Activated T-helper 1 cell treated with anti-CD3 and anti-CD28 coated beads, Interleukin-12 subunit alpha, Interleukin-12 subunit beta, Interleukin-2, Interleukin-4 antibody, amounts not matched to agents 30 ng/mL and 10 ng/mL and 1 ng/mL, durations not matched to agents 14 hours and 24 hours and 36 hours (primary cell): ENCODE measurements around the gene TLE3. TPM values are rescaled to one million over a fixed set of nuclear protein-coding genes. Genes with fewer than 3 reads are reported as not detected.
A peak's percentile ranks its signal among the peaks of the same experiment; 100 is the strongest.

ENCODE experiments used
- DNase-seq: peaks from one replicate; pipeline ENCODE4 v3.0.0; 2021; ENCODE audit warnings: low spot score
- H3K27ac Mint-ChIP-seq: one replicate; pipeline ENCODE4 v1.8.0; 2021; ENCODE audit warnings: mild to moderate bottlenecking, mixed read lengths
- H3K27me3 Mint-ChIP-seq: one replicate; pipeline ENCODE4 v1.8.0; 2022; ENCODE audit warnings: mild to moderate bottlenecking, moderate library complexity, mixed read lengths; ENCODE audit not compliant: insufficient read depth
- H3K36me3 Mint-ChIP-seq: one replicate; pipeline ENCODE4 v1.8.0; 2021; ENCODE audit warnings: low read depth, mixed read lengths
- H3K4me1 Mint-ChIP-seq: one replicate; pipeline ENCODE4 v1.8.0; 2021; ENCODE audit warnings: low read depth, mixed read lengths
- H3K4me3 Mint-ChIP-seq: one replicate; pipeline ENCODE4 v1.8.0; 2021; ENCODE audit warnings: mild to moderate bottlenecking, moderate library complexity, mixed read lengths
- H3K9me3 Mint-ChIP-seq: one replicate; pipeline ENCODE4 v1.8.0; 2021; ENCODE audit warnings: mixed read lengths
- intact Hi-C: fragments of 100-400 bp; cut with micrococcal nuclease; formaldehyde crosslinking; loops from one replicate; pipeline ENCODE4 v1.15.1; 2024
- total RNA-seq: library from RNA; stranded (reverse); gene quantifications from 2 replicates; pipeline ENCODE4 v1.2.3, GENCODE V29; 2022

The TLE3 gene
- total RNA-seq, 1 donor from 2014 or later, result 126 TPM

- Mint-ChIP-seq H3K9me3 (no peaks in the 10 kb centered on the region), H3K4me1 (no peaks in the 10 kb centered on the region), H3K36me3 (no peaks in the 10 kb centered on the region), H3K27me3 (peaks cover 19% of the 10 kb centered on the region), H3K4me3 (no peak overlapping the region), H3K27ac (no peak overlapping the region)
- intact Hi-C loops, result no loop called here
- DNase-seq, result no peak
These were observed 68.4 kb downstream of the TLE3 start for GRCh38 chr15:70029297-70029701.

- intact Hi-C loops, result no loop called here
These were observed 70.2 kb downstream of the TLE3 start for GRCh38 chr15:70027518-70027917.

GRCh38 chr15:70026991-70027390 lies 70.7 kb downstream of the TLE3 start:
- Mint-ChIP-seq H3K4me1 (peaks cover 19% of the 10 kb centered on the region), H3K27ac (no peak overlapping the region), H3K36me3 (peaks cover 1% of the 10 kb centered on the region)

More at GRCh38 chr15:70027518-70027917, 70.2 kb downstream of the TLE3 start:
- H3K36me3 Mint-ChIP-seq, result peaks cover 1% of the 10 kb centered on the region
- H3K27me3 Mint-ChIP-seq, result peaks cover 24% of the 10 kb centered on the region
- peaks cover 17% of the 10 kb centered on the region for H3K4me1 Mint-ChIP-seq
- peaks cover 3% of the 10 kb centered on the region for H3K9me3 Mint-ChIP-seq
- no peak overlapping the region for H3K4me3 Mint-ChIP-seq
- no peak overlapping the region for H3K27ac Mint-ChIP-seq
- no peak for DNase-seq

GRCh38 chr15:70025413-70026296 lies 72.1 kb downstream of the TLE3 start:
- H3K9me3 Mint-ChIP-seq, result peaks cover 3% of the 10 kb centered on the region
- DNase-seq, result no peak
- H3K4me3 Mint-ChIP-seq, result no peak overlapping the region
- H3K27me3 Mint-ChIP-seq, result peaks cover 23% of the 10 kb centered on the region
- no peak overlapping the region for H3K27ac Mint-ChIP-seq
- H3K36me3 Mint-ChIP-seq, result peaks cover 1% of the 10 kb centered on the region
- H3K4me1 Mint-ChIP-seq, result peaks cover 19% of the 10 kb centered on the region
- intact Hi-C loops, result no loop called here

More at GRCh38 chr15:70026991-70027390, 70.7 kb downstream of the TLE3 start:
- Mint-ChIP-seq H3K4me3 (no peak overlapping the region), H3K27me3 (peaks cover 24% of the 10 kb centered on the region), H3K9me3 (peaks cover 3% of the 10 kb centered on the region)
- no peak for DNase-seq
- intact Hi-C loops, result no loop called here

GRCh38 chr15:70024521-70024920 lies 73.2 kb downstream of the TLE3 start:
- Mint-ChIP-seq H3K4me1 (peaks cover 19% of the 10 kb centered on the region), H3K27me3 (peaks cover 18% of the 10 kb centered on the region), H3K27ac (no peak overlapping the region), H3K36me3 (peaks cover 1% of the 10 kb centered on the region), H3K4me3 (no peak overlapping the region), H3K9me3 (peaks cover 3% of the 10 kb centered on the region)
- intact Hi-C loops, result loop anchor here (5.0 kb wide), 1 partner anchor 297 kb away; no protein-coding TSS in a partner anchor
- no peak for DNase-seq

- Mint-ChIP-seq H3K27ac (no peak overlapping the region), H3K4me3 (no peak overlapping the region), H3K36me3 (peaks cover 1% of the 10 kb centered on the region), H3K4me1 (peaks cover 19% of the 10 kb centered on the region), H3K27me3 (peaks cover 18% of the 10 kb centered on the region), H3K9me3 (peaks cover 3% of the 10 kb centered on the region)
- intact Hi-C loops, result loop anchor here (1.0 to 5.0 kb wide), 3 partner anchors 75 to 297 kb away; no protein-coding TSS in a partner anchor
- no peak for DNase-seq
These were observed 73.8 kb downstream of the TLE3 start for GRCh38 chr15:70023769-70024491.

GRCh38 chr15:70023064-70023768 lies 74.5 kb downstream of the TLE3 start:
- DNase-seq, result peak; percentile 64
- intact Hi-C loops, result loop anchor here (1.0 to 5.0 kb wide), 3 partner anchors 76 to 296 kb away; no protein-coding TSS in a partner anchor
- Mint-ChIP-seq H3K4me1 (peaks cover 19% of the 10 kb centered on the region), H3K4me3 (peak overlapping the region; percentile 65), H3K9me3 (peaks cover 3% of the 10 kb centered on the region), H3K27ac (peak overlapping the region; percentile 86), H3K36me3 (peaks cover 1% of the 10 kb centered on the region), H3K27me3 (peaks cover 21% of the 10 kb centered on the region)

GRCh38 chr15:70020229-70020628 lies 77.5 kb downstream of the TLE3 start:
- no peak for DNase-seq
- Mint-ChIP-seq H3K4me3 (no peak overlapping the region), H3K9me3 (peaks cover 3% of the 10 kb centered on the region), H3K27ac (no peak overlapping the region), H3K27me3 (peaks cover 24% of the 10 kb centered on the region), H3K4me1 (peaks cover 30% of the 10 kb centered on the region), H3K36me3 (peaks cover 1% of the 10 kb centered on the region)
- intact Hi-C loops, result loop anchor here (5.0 kb wide), 1 partner anchor 293 kb away; no protein-coding TSS in a partner anchor

GRCh38 chr15:70018646-70019600 lies 78.8 kb downstream of the TLE3 start:
- DNase-seq, result no peak
- Mint-ChIP-seq H3K27me3 (peaks cover 19% of the 10 kb centered on the region), H3K9me3 (peaks cover 3% of the 10 kb centered on the region), H3K27ac (no peak overlapping the region), H3K36me3 (peaks cover 1% of the 10 kb centered on the region), H3K4me1 (peaks cover 27% of the 10 kb centered on the region), H3K4me3 (no peak overlapping the region)
- intact Hi-C loops, result no loop called here

- no peak overlapping the region for H3K4me3 Mint-ChIP-seq
- no peaks in the 10 kb centered on the region for H3K36me3 Mint-ChIP-seq
- H3K27me3 Mint-ChIP-seq, result peaks cover 17% of the 10 kb centered on the region
- no peaks in the 10 kb centered on the region for H3K9me3 Mint-ChIP-seq
- no peak for DNase-seq
- no peak overlapping the region for H3K27ac Mint-ChIP-seq
- intact Hi-C loops, result no loop called here
- H3K4me1 Mint-ChIP-seq, result peaks cover 16% of the 10 kb centered on the region
These were observed 79.9 kb downstream of the TLE3 start for GRCh38 chr15:70017801-70018200.

GRCh38 chr15:70017025-70017424 lies 80.7 kb downstream of the TLE3 start:
- intact Hi-C loops, result no loop called here
- Mint-ChIP-seq H3K27ac (no peak overlapping the region), H3K4me1 (peaks cover 11% of the 10 kb centered on the region), H3K9me3 (no peaks in the 10 kb centered on the region), H3K36me3 (no peaks in the 10 kb centered on the region), H3K4me3 (no peak overlapping the region), H3K27me3 (peaks cover 22% of the 10 kb centered on the region)
- no peak for DNase-seq
